ENCODE results near the gene CD164.

DNA sequence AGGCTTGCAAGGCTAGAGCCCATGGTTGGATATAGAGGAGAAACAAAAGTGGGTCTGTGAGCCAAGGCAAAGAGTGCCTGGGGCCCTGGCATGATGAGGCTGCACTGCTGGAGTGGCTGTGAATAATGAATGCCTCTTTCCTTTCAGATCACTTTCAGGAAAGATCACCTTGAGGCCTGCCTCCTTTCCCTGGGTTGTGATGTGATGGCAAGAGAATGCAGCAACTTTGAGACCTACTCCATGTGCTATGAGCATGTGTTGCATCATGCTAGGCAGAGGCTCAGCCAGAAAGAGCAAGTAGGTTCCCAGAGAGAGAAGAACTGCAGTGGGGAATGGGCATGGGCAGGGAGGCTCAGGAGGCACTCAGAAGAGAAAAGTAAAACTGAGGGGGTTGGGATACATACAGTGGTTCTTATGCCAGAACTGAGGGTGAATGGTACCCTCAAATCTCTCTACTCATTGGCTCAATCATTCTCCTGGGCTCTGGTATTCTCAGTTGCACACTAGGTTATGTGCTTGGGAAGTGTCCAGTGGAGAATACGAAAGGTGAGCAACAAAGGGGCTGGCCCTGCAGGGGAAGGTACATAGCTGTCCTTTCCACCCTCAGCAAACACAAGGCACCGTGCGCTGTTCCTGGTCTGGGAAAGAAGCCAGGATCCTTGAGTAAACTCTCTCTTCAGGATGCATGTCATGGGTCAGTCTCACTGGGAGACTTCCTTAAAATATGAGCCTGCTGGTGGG lies 45.9 kb downstream of the CD164 start:
- TF ChIP-seq POLR2A (IDR thresholded peaks at IDR 0.05): no peak
- TF ChIP-seq, protein P1, sequence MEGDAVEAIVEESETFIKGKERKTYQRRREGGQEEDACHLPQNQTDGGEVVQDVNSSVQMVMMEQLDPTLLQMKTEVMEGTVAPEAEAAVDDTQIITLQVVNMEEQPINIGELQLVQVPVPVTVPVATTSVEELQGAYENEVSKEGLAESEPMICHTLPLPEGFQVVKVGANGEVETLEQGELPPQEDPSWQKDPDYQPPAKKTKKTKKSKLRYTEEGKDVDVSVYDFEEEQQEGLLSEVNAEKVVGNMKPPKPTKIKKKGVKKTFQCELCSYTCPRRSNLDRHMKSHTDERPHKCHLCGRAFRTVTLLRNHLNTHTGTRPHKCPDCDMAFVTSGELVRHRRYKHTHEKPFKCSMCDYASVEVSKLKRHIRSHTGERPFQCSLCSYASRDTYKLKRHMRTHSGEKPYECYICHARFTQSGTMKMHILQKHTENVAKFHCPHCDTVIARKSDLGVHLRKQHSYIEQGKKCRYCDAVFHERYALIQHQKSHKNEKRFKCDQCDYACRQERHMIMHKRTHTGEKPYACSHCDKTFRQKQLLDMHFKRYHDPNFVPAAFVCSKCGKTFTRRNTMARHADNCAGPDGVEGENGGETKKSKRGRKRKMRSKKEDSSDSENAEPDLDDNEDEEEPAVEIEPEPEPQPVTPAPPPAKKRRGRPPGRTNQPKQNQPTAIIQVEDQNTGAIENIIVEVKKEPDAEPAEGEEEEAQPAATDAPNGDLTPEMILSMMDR (IDR thresholded peaks at IDR 0.05): no peak
